Measurements from ENCODE around the gene DAAM1. TPM values are rescaled to one million over a fixed set of nuclear protein-coding genes. Genes with fewer than 3 reads are reported as not detected.

Gene DAAM1
- polyA plus RNA-seq, 1 donor (not counting 4 experiments of a cell fraction or from before 2014, with no cell fraction given): 44.6 TPM

- no peak for DNase-seq (ENCODE audit: low read depth, low spot score)
- H3K27ac ChIP-seq (ENCODE audit: control insufficient read depth, insufficient read depth, low read length): no peak overlapping the region
- no peaks in the 10 kb centered on the region for H3K27me3 ChIP-seq (ENCODE audit: control insufficient read depth, extremely low read depth, insufficient read depth, low read length)
- H3K9me3 ChIP-seq (ENCODE audit: control insufficient read depth, low read depth, low read length): no peaks in the 10 kb centered on the region
- H3K4me3 ChIP-seq (ENCODE audit: control insufficient read depth in 2 of 3, extremely low read depth in 1 of 3, insufficient read depth in 2 of 3, low read depth in 1 of 3, low read length in 3 of 3): no peak overlapping the region
- TF ChIP-seq CTCF (optimal IDR thresholded peaks at IDR 0.05 in 1 of 3, IDR thresholded peaks at IDR 0.05 in 1 of 3, conservative IDR thresholded peaks at IDR 0.05 in 1 of 3; ENCODE audit: extremely low read depth in 1 of 3, insufficient read depth in 2 of 3, low read length in 3 of 3) (no peak), EZH2 (IDR thresholded peaks at IDR 0.05; ENCODE audit: low read length) (no peak)
- no peak overlapping the region for H3K9ac ChIP-seq (ENCODE audit: control insufficient read depth, extremely low read depth, insufficient read depth, low read length)
- H3K9me1 ChIP-seq (ENCODE audit: control insufficient read depth, extremely low read depth, insufficient read depth, low read length): no peaks in the 10 kb centered on the region
- H4K20me1 ChIP-seq (ENCODE audit: control insufficient read depth, extremely low read depth, insufficient read depth, low read length): no peaks in the 10 kb centered on the region
- dilution Hi-C loops (cut with MboI; ENCODE audit: extremely low pct_ligation_motif_present, low sequenced_read_pairs): no loop called here
- FAIRE-seq: no peak
- H3K4me2 ChIP-seq (ENCODE audit: control insufficient read depth, extremely low read depth, insufficient read depth, low read depth, low read length): no peak overlapping the region
- no peaks in the 10 kb centered on the region for H3K79me2 ChIP-seq (ENCODE audit: control insufficient read depth, insufficient read depth, low read length)
- no peak overlapping the region for H2AFZ ChIP-seq (ENCODE audit: control insufficient read depth, low read length)
- no peaks in the 10 kb centered on the region for H3K36me3 ChIP-seq (ENCODE audit: control insufficient read depth in 2 of 2, extremely low read depth in 1 of 2, insufficient read depth in 2 of 2, low read length in 2 of 2)
- no peaks in the 10 kb centered on the region for H3K4me1 ChIP-seq (ENCODE audit: control insufficient read depth, extremely low read depth, insufficient read depth, low read length)
These were observed 48.2 kb upstream of the DAAM1 start for GRCh38 chr14:59140106-59140843.

- Histone ChIP-seq H3K9ac (ENCODE audit: control insufficient read depth, extremely low read depth, insufficient read depth, low read length) (no peak overlapping the region), H3K27ac (ENCODE audit: control insufficient read depth, insufficient read depth, low read length) (no peak overlapping the region), H3K4me3 (ENCODE audit: control insufficient read depth in 2 of 3, extremely low read depth in 1 of 3, insufficient read depth in 2 of 3, low read depth in 1 of 3, low read length in 3 of 3) (no peak overlapping the region), H2AFZ (ENCODE audit: control insufficient read depth, low read length) (no peak overlapping the region), H3K9me1 (ENCODE audit: control insufficient read depth, extremely low read depth, insufficient read depth, low read length) (no peaks in the 10 kb centered on the region), H3K79me2 (ENCODE audit: control insufficient read depth, insufficient read depth, low read length) (no peaks in the 10 kb centered on the region), H3K36me3 (ENCODE audit: control insufficient read depth in 2 of 2, extremely low read depth in 1 of 2, insufficient read depth in 2 of 2, low read length in 2 of 2) (no peaks in the 10 kb centered on the region), H4K20me1 (ENCODE audit: control insufficient read depth, extremely low read depth, insufficient read depth, low read length) (no peaks in the 10 kb centered on the region), H3K9me3 (ENCODE audit: control insufficient read depth, low read depth, low read length) (no peaks in the 10 kb centered on the region), H3K4me2 (ENCODE audit: control insufficient read depth, extremely low read depth, insufficient read depth, low read depth, low read length) (no peak overlapping the region), H3K4me1 (ENCODE audit: control insufficient read depth, extremely low read depth, insufficient read depth, low read length) (no peaks in the 10 kb centered on the region), H3K27me3 (ENCODE audit: control insufficient read depth, extremely low read depth, insufficient read depth, low read length) (peaks cover 6% of the 10 kb centered on the region)
- dilution Hi-C loops (cut with MboI; ENCODE audit: extremely low pct_ligation_motif_present, low sequenced_read_pairs): no loop called here
- TF ChIP-seq CTCF (optimal IDR thresholded peaks at IDR 0.05 in 1 of 3, IDR thresholded peaks at IDR 0.05 in 1 of 3, conservative IDR thresholded peaks at IDR 0.05 in 1 of 3; ENCODE audit: extremely low read depth in 1 of 3, insufficient read depth in 2 of 3, low read length in 3 of 3): no peak
- TF ChIP-seq EZH2 (IDR thresholded peaks at IDR 0.05; ENCODE audit: low read length): no peak
- DNase-seq (ENCODE audit: low read depth, low spot score) (no peak), FAIRE-seq (no peak)
These were observed 42.0 kb upstream of the DAAM1 start for GRCh38 chr14:59146484-59146883.
